Lung microvascular endothelial cell (primary cell): Measurements from ENCODE around the gene NPFFR1. TPM values are rescaled to one million over a fixed set of nuclear protein-coding genes. Genes with fewer than 3 reads are reported as not detected.
A peak's percentile ranks its signal among the peaks of the same experiment; 100 is the strongest.

ENCODE experiments used
- DNase-seq, 2 donors: peaks; one replicate each; pipeline versions ENCODE4 v3.0.0 to v3.0.0-alpha.2; 2010; ENCODE audit warnings: low read depth in 2 of 2
- total RNA-seq: library from RNA; depleted of rRNA; stranded (reverse); fragments of >200 nt; gene quantifications from 2 replicates; pipeline ENCODE4 v1.2.1, GENCODE V29; 2014

Gene NPFFR1
- total RNA-seq, 1 donor from 2014 or later: not detected

GRCh38 chr10:70315815-70316214 lies 32.0 kb upstream of the NPFFR1 start:
- peak; percentile 19 to 26 for DNase-seq

GRCh38 chr10:70315276-70315675 lies 31.5 kb upstream of the NPFFR1 start:
- no peak for DNase-seq

- no peak for DNase-seq
Measured at GRCh38 chr10:70312972-70313371, 29.2 kb upstream of the NPFFR1 start.

GRCh38 chr10:70312249-70312648 lies 28.4 kb upstream of the NPFFR1 start:
- no peak for DNase-seq

DNA sequence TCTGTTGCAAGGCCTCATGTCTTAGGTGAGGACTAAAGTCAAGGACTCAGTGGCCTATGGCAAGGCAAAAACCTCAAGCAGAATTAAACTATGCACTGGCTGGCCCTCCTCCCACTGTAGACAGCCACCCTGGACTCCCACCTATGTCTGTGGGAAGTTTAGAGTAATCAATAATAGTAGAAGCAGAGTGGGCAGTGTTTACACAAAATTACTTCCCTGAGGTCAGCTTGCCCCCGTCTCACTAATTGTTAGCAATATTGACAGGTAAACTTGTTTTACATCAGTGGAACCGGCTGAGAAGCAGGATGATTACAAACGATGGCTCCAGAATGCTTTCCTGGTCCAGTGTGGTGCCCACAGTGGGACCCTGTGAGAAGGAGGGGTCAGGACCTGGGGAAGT lies 27.9 kb upstream of the NPFFR1 start:
- no peak for DNase-seq

- no peak for DNase-seq
Measured at GRCh38 chr10:70309661-70310060, 25.9 kb upstream of the NPFFR1 start.

DNA sequence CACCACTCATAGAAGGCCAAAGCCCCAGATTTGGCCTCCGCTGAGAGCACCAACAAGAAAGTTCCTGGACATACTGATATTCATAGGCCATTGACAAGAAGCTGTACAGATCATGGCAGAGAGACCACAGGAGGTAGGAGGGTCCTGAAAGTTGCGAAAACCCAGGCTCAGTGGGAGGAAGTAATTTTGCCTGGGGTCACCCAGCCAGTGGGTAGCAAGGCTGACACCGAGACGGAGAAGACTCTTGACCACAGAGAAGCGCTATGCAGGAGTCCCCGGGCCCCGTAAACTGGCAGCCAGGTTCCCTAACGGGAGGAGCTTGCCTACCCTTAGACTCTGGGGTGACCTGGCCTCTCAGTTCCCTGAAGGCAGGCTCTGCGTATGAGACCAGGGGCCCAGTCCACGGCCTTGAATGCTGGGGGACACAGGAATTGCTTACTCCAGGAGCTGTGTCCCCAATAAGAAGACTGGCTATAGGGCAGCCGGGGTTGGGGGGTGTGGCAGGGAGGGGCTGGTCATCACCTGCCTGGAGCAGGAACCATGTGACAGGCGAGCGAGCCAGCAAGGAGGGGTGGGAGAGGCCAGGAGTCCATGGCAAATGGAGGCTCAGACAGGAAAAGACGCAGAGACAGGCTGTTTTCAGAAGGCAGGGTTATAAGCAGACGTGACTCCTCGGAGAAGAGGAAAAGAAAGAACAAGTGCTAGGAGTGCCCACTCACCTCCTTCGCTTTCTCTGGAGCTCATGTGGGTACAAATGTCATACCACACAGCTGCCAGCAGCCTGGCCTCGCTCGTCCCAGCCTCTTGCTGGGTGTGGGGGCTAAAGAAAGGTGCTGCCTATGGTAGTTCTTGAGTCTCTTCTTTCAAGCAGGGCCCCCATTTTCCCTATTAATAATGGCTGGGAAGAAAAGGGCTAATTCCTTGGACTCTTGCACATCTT lies 24.6 kb upstream of the NPFFR1 start:
- DNase-seq: no peak

GRCh38 chr10:70306886-70307520 lies 23.2 kb upstream of the NPFFR1 start:
- no peak for DNase-seq

DNA sequence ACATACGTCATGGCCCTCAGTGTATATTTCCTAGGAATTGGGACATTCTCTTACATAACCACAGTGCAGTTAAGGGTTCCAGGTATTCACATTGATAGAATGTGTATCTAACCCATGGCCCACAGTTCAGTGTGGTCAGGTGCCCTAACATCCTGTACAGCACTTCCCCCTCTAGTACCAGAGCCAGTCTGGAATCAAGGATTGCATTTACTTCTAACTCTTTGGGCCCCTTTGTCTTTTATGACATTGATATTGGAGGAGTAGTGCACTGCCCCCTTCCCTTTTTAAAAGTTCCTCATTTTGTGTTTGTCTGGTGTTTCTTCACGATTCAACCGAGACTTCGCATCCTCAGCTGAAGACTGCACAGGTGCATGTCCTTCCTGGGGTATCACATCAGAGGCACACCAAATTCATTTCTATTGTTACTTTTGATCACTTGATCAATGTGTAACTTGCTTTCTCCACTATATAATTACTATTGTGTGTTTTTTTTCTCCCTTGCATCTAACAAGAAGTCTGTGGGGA lies 22.4 kb upstream of the NPFFR1 start:
- no peak for DNase-seq

DNA sequence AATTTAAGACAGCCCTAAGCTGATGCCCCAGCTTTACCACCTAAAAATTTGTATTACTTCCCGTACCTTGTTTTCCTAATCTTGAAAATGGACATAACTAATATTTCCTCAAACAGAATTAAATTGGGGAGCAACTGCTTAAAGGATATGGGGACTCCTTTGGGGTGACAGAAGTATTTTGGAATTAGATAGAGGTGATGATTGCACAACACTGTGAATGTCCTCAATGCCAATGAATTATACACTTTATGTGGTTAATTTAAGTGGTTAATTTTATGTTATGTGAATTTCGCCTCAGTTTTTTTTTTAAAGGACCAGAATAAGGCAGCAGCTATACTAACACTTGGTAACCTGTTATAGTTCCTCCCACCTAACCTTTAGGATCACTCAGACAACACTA lies 19.9 kb upstream of the NPFFR1 start:
- DNase-seq: no peak

DNA sequence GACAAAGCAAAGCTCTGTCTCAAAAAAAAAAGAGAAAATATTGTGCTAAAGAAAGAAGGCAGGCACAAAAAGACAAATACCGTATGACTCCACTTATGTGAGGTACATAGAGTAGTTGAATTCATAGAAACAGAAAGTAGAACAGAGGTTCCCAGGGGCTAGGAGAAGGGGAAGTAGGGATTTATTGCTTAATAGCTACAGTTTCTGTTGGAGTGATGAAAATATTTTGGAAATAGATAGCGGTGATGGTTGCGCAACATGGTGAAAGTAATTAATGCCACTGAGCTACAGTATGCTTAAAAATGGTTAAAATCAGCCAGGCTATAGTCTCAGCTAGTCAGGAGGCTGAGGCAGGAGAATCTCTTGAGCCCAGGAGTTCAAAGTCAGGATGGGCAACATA lies 18.5 kb upstream of the NPFFR1 start:
- peak in 1 of 2 donors; percentile 65 for DNase-seq

DNA sequence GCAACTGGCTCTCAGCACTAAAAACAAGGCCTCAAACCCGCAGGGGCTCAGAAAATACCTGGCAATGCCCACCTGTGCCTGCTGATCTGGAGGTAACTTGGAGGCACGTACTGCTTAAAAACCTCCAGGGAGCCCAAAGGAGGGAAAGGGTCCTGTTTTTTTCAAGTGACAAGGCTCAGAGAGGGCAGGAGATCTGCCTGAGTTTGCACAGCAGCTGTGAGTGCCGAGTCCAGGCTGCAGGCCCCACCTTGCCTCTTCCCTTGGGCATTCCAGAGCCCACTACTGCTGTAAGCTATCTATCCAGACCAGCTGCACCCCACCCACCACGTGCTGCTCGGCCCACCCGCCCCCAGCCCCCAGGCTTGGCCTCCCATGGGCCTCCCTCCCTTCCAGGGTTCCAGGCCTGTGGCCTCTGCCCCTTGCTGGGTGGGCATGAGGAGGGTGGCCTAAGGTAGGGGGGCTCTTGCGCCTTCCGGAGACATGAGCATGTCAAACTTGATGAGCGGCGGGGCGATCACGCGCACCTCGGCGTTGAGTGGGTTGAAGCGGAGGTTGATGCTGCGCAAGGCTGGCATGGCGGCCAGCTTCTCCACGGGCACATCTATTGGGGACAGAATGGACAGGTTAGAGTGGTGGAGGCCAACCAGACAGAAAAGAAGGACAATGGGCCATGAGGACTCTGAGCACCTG lies 17.2 kb upstream of the NPFFR1 start:
- DNase-seq: no peak

DNA sequence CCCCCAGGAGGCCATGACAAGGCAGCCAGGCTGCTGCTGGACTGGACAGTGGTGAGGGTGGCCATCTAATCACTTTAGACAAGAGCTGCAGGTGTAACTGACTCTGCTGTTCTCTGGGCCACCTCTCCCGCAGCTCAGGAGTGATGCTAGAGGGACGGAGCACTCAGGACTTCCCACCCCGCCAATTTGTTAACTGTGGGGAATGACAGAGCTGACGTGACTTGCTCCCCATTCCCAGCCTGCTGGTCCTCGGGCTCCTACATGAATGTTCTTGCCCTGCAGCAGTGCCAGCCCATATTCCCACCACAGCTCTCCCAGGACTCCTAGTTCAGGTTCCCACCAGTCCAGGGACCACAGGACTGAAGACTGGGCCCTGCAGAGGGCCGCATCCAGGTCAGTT lies 16.7 kb upstream of the NPFFR1 start:
- no peak for DNase-seq

GRCh38 chr10:70299876-70300275 lies 16.1 kb upstream of the NPFFR1 start:
- DNase-seq: no peak

DNA sequence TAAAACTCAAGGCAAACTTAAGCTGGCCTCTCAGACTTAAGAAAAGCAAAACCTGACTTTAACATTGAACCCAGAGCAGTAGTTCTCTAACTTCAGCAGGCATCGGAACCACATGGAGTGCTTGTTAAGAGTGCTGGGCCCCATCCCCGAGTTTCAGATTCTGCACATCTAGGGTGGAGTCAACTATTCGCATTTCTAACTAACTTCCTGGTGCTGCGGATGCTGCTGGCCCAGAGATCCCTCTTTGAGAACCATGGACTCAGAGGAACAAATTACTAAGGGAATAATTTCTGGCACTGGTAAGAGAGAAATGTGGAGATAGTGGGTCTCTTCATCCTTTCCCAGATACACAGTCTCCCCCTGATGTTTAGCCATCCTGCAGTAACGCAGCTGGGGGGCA lies 14.6 kb upstream of the NPFFR1 start:
- DNase-seq: no peak

GRCh38 chr10:70297224-70297623 lies 13.4 kb upstream of the NPFFR1 start:
- no peak for DNase-seq

DNA sequence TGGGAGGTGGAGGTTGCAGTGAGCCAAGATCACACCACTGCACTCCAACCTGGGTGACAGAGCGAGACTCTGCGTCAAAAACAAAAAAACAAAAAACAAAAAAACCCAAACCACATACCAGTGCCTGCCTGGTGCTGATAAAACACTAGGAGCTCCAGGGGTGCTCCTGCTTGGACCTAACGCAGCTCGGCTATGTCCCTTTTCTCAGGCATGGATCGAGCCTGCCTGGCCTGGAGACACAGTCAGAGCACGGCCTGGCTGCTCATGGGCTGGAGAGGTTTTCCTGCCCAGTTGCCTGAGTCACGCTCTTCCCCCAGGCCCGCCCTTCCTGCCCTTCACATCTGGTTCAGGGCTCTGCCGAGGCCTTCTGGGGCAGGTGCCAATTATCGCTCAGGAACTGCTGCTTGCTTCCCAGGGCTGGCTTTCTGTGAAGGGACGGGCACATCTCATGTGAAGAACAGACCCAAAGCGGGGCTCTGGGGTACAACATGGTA lies 12.6 kb upstream of the NPFFR1 start:
- DNase-seq: peak; percentile 72 to 87

- no peak for DNase-seq
Measured at GRCh38 chr10:70295926-70296325, 12.1 kb upstream of the NPFFR1 start.

- no peak for DNase-seq
Measured at GRCh38 chr10:70295321-70295720, 11.5 kb upstream of the NPFFR1 start.

DNA sequence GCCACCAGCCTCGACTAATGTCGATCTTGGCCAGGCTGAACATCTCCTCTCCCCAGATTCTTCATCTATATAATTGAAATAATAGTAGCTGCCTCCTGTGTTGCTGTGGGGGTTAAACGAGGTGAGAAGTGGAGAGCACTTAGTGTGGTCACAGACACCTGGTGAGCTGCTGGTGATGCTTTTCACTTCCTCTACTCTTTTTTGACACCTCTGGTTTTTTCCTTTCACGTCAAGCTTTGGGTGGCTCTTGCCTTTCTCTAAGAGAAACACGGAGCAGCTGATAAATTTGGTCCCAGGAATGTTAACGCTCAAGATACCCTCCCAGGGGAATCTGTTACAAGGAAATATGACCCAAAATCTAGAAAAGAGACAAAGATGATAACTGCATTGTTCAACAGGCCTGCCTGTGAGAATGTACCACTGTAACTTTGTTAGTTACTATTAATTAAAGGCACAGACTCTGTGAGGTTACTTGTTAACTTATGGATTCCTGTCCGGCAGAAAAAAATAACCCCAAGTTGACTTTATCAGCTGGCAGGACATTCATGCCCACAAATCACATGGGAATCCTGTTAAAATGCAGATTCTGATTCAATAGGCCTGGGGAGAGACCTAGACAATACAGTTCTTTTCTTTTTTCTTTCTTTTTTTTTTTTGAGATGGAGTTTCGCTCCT lies 9.5 kb upstream of the NPFFR1 start:
- no peak for DNase-seq

DNA sequence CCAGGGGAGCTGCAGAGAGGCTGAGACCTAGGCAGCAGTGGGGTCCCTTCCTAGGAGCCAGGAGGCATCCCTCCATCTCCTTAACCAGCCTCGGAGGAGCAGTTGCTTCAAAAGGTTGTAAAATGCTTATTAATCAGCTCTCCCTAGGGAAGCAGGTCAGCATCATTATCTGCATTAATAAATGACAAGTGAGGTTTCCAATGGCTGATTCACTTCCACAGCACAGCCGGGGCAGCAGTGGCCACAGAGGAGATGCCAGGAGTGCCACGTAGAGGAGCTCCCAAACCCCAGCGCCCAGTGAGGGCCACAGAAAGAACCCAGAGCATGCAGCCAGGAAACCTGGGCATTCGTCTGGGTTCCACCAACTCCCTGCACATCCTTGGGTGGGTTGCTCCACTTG lies 8.2 kb upstream of the NPFFR1 start:
- no peak for DNase-seq
